ENCODE data around the gene EGFR. TPM values are rescaled to one million over a fixed set of nuclear protein-coding genes. Genes with fewer than 3 reads are reported as not detected.

The EGFR gene
- total and polyA plus RNA-seq, 7 donors: 3.6 to 61.5 (median 35.6) TPM

DNA sequence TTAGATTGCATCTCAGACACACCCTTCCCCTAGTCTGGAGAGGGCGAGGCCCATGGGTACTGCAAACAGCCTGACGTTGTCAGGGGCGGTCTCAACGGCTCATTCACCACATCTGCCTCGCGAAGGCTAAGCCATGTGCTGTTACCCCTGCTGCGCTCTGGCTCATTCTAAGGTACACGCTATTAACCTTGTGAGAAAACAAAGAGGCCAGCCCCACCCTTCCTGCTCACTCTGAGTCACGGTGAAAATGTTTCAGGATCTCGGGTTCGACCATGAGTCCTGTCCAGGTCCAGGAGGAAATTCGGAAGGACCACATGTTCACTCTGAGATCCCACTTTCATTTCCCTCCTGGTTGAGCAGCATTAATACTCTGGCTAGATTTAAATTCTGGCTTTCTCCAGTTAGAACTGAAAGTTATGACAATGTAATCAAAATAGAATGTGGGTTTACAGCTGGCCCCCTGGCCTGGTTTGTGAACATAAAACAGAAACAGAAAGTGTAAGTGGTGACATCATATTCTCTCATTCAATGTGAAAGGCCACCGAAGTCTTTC lies 55.2 kb downstream of the EGFR start:
- DNase-seq: peak; percentile 81
- no peaks in the 10 kb centered on the region for H3K9me3 ChIP-seq
- TF ChIP-seq EP300 (IDR thresholded peaks at IDR 0.05) (peak in 1 of 4 donors; percentile 3), POLR2A (IDR thresholded peaks at IDR 0.05) (no peak), POLR2AphosphoS5 (IDR thresholded peaks at IDR 0.05) (peak in 3 of 4 donors; percentile 32 to 51 (median 46))
- TF ChIP-seq, protein P1, sequence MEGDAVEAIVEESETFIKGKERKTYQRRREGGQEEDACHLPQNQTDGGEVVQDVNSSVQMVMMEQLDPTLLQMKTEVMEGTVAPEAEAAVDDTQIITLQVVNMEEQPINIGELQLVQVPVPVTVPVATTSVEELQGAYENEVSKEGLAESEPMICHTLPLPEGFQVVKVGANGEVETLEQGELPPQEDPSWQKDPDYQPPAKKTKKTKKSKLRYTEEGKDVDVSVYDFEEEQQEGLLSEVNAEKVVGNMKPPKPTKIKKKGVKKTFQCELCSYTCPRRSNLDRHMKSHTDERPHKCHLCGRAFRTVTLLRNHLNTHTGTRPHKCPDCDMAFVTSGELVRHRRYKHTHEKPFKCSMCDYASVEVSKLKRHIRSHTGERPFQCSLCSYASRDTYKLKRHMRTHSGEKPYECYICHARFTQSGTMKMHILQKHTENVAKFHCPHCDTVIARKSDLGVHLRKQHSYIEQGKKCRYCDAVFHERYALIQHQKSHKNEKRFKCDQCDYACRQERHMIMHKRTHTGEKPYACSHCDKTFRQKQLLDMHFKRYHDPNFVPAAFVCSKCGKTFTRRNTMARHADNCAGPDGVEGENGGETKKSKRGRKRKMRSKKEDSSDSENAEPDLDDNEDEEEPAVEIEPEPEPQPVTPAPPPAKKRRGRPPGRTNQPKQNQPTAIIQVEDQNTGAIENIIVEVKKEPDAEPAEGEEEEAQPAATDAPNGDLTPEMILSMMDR (IDR thresholded peaks at IDR 0.05): no peak
- H3K27me3 ChIP-seq: no peaks in the 10 kb centered on the region
- peaks cover 0 to 86% (median 66%) of the 10 kb centered on the region in 4 donors for H3K4me1 ChIP-seq
- peak overlapping the region in 3 of 4 donors; percentile 2 to 32 (median 23) for H3K4me3 ChIP-seq
- H3K27ac ChIP-seq: peak overlapping the region; percentile 75 to 86 (median 80)
- intact Hi-C loops (cut with DNase I): loop anchor here (5.0 kb wide), 1 partner anchor 53 kb away; no protein-coding TSS in a partner anchor
- H3K36me3 ChIP-seq: no peaks in the 10 kb centered on the region
- 6 to 40% methylated on average over 13 of the region's 13 CpGs for WGBS, 2 donors

DNA sequence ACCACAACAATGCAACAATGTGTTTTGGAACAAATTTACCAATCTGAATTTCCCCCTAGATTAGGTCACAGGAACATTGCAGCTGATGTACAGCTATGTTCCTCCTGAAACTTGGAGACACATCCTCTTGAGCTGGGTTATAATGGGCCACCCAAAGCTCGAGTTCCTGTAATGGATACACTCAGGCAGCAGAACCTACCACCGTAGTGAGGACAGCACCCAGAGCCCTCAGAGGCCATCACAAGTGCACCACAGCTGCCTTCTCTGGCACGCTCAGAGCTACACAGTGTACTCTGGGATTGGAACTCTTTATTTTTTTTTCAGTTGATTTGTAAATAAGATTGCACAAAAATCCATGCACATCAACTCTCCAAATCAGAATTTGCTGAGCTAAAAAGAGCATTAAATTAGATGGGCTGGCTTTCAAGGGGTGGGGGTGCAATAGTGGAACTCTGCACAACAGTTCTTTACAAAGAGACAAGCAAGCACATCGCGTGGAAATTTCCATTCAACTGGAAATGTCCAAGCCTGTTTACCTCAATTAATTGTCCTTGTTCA lies 56.7 kb downstream of the EGFR start:
- 83 to 85% methylated on average over 5 of the region's 5 CpGs for WGBS, 2 donors
- peak overlapping the region; percentile 75 to 86 (median 80) for H3K27ac ChIP-seq
- intact Hi-C loops (cut with DNase I): no loop called here
- peak; percentile 86 for DNase-seq
- H3K27me3 ChIP-seq: no peaks in the 10 kb centered on the region
- H3K4me3 ChIP-seq: no peak overlapping the region
- H3K9me3 ChIP-seq: no peaks in the 10 kb centered on the region
- no peaks in the 10 kb centered on the region for H3K36me3 ChIP-seq
- H3K4me1 ChIP-seq: peaks cover 0 to 97% (median 69%) of the 10 kb centered on the region in 4 donors
- TF ChIP-seq EP300 (IDR thresholded peaks at IDR 0.05) (peak in 1 of 4 donors; percentile 55), POLR2A (IDR thresholded peaks at IDR 0.05) (no peak), POLR2AphosphoS5 (IDR thresholded peaks at IDR 0.05) (peak; percentile 28 to 64 (median 57))
- TF ChIP-seq, protein P1 (IDR thresholded peaks at IDR 0.05): no peak

DNA sequence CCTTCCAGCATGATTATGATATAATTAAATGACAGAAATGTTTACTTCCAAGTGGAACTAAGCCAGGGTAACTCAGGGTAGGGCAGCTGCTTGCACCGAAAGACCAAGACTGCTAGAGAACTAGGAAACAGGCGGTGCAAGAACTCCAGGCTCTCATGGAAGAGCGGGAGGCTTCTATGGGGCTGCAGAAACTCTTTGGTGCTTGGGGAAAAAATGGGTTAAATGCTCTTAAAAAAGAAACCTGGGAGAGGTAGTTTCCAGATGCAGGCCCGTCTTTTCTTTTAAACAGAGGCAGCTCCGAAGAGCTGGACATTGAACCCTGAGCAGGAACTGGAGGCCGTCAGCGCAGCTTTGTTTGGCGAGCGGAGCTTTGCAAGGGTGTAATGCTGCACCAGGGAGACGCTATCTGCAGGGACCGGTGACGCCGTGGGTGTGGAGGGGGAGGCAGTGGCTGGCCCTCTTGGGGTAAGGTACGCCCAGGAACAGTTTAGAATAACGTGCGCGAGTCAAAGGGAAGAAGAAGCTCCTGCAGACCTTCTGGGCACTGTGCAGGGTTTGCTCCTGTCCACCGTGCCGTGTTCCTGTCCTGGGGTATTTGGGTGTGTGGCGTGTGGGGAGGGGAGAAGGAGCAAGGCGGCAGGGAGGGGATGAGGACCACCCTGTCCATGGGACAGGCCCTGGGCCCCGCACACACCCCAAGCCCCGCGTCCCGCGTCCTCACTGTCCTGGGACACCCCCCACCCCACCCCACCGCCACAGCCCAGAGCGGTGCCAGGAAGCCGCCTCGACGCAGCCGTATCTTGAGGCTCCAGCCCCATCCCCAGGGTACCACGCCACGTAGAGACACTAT lies 59.0 kb downstream of the EGFR start:
- H3K4me3 ChIP-seq: no peak overlapping the region
- H3K4me1 ChIP-seq: peaks cover 0 to 97% (median 70%) of the 10 kb centered on the region in 4 donors
- WGBS, 2 donors: 21 to 68% methylated on average over 33 to 34 of the region's 34 CpGs
- intact Hi-C loops (cut with DNase I): no loop called here
- TF ChIP-seq, protein P1 (IDR thresholded peaks at IDR 0.05): no peak
- TF ChIP-seq POLR2AphosphoS5 (IDR thresholded peaks at IDR 0.05) (no peak), EP300 (IDR thresholded peaks at IDR 0.05) (no peak), POLR2A (IDR thresholded peaks at IDR 0.05) (no peak)
- H3K27ac ChIP-seq: peak overlapping the region; percentile 30 to 86 (median 80)
- H3K9me3 ChIP-seq: no peaks in the 10 kb centered on the region
- DNase-seq: no peak
- no peaks in the 10 kb centered on the region for H3K36me3 ChIP-seq
- H3K27me3 ChIP-seq: no peaks in the 10 kb centered on the region

DNA sequence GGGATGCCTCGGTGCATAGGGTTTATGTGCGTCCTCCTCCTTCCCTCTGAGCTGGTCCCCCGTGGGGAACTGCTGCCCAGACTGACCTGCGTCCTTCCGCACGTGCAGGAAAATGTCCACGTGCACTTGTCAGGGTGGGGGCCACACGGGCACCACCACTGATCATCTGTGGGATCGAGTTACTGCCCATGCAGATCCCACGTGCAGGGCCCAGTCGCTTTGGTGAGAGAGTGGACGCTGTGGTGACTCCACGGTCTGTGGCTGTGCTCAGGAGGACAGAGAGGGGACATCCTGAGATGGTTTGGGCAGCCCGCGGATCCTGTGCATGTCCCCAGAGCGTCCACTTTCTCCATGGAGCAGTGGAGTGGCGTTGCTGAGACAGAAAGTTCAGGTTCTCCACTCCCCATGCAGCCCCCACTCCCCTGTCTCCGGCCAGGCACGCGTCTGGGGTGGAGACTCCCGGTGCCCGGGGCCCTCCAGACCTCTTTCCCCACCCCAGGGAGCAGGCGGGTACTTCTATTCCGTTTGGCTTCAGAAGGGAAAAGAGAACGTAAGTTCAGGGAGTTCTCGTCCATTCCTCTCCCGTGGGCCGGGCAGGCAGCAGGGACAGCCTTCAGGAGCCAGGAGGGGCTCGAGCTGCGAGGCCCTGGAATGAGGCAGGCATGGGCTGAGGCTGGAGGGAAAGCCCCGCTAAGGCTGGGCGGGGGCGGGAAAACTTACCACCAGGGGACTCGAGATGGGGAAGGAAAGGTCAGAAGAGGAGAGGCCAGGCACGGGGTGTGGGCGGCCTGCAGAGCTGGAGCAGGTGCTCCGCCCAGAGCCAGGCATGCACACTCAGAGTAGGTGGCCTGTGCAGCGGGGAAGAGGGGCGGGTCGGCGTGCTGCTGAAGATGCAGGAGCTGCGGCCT lies 59.9 kb downstream of the EGFR start:
- TF ChIP-seq EP300 (IDR thresholded peaks at IDR 0.05): no peak
- no peak for TF ChIP-seq POLR2AphosphoS5 (IDR thresholded peaks at IDR 0.05)
- TF ChIP-seq POLR2A (IDR thresholded peaks at IDR 0.05): no peak
- TF ChIP-seq, protein P1 (IDR thresholded peaks at IDR 0.05): no peak
- peak overlapping the region in 3 of 4 donors; percentile 32 to 86 (median 84) for H3K27ac ChIP-seq
- H3K9me3 ChIP-seq: no peaks in the 10 kb centered on the region
- 16 to 65% methylated on average over 42 of the region's 42 CpGs for WGBS, 2 donors
- intact Hi-C loops (cut with DNase I): no loop called here
- DNase-seq: no peak
- no peaks in the 10 kb centered on the region for H3K36me3 ChIP-seq
- no peak overlapping the region for H3K4me3 ChIP-seq
- H3K4me1 ChIP-seq: peaks cover 0 to 95% (median 61%) of the 10 kb centered on the region in 4 donors
- no peaks in the 10 kb centered on the region for H3K27me3 ChIP-seq

Data from sigmoid colon (tissue), 7 donors.